Prostate gland (tissue), 2 donors: ENCODE measurements around the gene FFAR2.

Experiments used
- POLR2A ChIP-seq: fragments of 450-650 bp; IDR thresholded peaks from one replicate; pipeline ENCODE4 v1.6.1; 2016; ENCODE audit warnings: antibody characterized with exemption, mild to moderate bottlenecking
- POLR2AphosphoS5 ChIP-seq: sonication (generic); formaldehyde crosslinking; IDR thresholded peaks from one replicate; pipeline ENCODE4 v1.6.1; 2017; ENCODE audit warnings: antibody characterized with exemption
- TF ChIP-seq, protein P1 (sequence below), 4 experiments: fragments of 200-600 bp in 2 of 4; fragments of 450-650 bp in 2 of 4; sonication (generic) in 2 of 4; IDR thresholded peaks; 1 replicate in 3 of 4; 2 replicates in 1 of 4; pipeline ENCODE4 v1.5.1; 2016 to 2019; ENCODE audit warnings: antibody characterized with exemption in 4 of 4, mild to moderate bottlenecking in 2 of 4, moderate library complexity in 2 of 4

DNA sequence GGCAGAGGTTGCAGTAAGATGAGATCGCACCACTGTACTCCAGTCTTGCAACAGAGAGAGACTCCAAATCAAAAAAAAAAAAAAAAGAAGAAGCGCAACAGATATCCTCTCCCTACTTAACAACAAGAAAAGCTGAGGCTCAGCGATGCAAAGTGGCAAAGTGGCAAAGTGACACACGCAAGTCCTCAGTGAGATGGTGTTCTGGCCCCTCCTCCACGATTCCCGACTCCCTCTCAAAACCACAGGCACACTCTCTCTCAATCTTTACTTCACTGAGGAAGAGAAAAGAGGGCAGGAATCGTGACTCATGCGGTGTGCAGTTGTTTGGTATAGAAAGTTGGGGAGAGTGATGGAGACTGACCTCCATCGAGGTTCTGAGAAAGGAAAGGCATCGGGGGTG, 12.6 kb downstream of the FFAR2 start:
- TF ChIP-seq, protein P1, sequence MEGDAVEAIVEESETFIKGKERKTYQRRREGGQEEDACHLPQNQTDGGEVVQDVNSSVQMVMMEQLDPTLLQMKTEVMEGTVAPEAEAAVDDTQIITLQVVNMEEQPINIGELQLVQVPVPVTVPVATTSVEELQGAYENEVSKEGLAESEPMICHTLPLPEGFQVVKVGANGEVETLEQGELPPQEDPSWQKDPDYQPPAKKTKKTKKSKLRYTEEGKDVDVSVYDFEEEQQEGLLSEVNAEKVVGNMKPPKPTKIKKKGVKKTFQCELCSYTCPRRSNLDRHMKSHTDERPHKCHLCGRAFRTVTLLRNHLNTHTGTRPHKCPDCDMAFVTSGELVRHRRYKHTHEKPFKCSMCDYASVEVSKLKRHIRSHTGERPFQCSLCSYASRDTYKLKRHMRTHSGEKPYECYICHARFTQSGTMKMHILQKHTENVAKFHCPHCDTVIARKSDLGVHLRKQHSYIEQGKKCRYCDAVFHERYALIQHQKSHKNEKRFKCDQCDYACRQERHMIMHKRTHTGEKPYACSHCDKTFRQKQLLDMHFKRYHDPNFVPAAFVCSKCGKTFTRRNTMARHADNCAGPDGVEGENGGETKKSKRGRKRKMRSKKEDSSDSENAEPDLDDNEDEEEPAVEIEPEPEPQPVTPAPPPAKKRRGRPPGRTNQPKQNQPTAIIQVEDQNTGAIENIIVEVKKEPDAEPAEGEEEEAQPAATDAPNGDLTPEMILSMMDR (IDR thresholded peaks at IDR 0.05): no peak
- TF ChIP-seq POLR2A (no peak), POLR2AphosphoS5 (no peak)
